ENCODE measurements around the gene HAAO. TPM values are rescaled to one million over a fixed set of nuclear protein-coding genes. Genes with fewer than 3 reads are reported as not detected.

Gene HAAO
- total RNA-seq, 2 experiments from 2014 or later = 0.56 TPM; not detected in 1

DNA sequence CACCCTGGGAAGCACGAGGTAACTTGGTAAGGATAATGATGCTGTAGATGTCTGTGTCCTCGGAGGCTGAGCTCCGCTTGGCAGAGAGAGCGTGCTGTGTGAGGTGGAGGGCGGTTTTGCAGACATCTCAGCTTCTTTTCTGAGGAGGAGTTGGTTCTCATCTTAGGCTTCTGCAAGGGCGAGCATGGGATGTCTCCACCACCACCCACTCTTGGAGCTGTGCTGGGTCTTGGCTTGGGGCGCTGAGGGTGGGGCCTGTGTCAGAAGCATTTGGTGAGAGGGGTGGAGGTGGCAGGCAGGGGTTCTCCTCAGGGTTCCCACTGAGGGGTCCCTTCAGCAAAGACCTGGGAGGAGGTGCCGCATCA lies 37.6 kb downstream of the HAAO start:
- no peaks in the 10 kb centered on the region for H3K27me3 Mint-ChIP-seq
- H3K27ac Mint-ChIP-seq = no peak overlapping the region
- H3K9me3 Mint-ChIP-seq (ENCODE audit: low read depth) = no peaks in the 10 kb centered on the region
- DNase-seq = no peak
- no peaks in the 10 kb centered on the region for H3K4me1 Mint-ChIP-seq
- no peak overlapping the region for H3K4me3 Mint-ChIP-seq
- no peaks in the 10 kb centered on the region for H3K36me3 Mint-ChIP-seq
- CTCF ChIA-PET = no interaction called here
- no peak for ATAC-seq

DNA sequence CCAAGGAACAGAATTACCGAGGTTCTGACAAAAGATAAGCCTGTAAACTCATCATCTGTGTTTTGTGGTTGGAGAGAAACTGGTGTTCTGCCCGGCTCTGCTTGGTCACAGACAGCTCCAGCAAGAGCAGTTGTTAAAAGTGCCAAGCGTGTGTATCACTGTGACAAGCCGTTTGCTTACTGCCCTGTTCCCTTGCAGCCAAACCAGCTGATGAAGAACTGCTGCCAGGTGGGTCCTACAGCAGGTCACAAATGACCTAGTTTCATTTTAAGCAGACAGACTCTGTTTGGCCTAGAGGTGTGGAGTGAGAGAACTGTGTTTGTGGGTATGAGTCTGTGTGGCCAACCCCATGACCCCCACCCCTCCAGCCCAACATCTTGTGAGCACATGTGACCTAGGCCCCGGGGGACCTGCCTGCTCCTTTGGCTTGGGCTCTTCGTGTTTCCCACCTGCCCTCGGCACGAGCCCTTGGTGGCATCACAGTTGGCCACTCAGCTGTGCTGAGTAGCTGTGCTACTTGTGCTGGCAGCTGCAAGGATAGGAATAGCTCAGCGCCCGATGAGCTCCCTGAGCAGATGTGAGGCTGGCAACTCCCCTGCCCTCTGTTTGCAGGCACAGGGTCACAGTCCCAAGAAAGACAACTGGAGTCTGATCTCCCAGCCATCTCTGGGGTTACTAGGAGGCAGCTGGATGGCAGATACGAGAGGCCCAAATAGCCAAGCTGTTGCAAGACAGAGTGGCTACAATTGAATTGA lies 38.2 kb downstream of the HAAO start:
- Mint-ChIP-seq H3K4me3 (no peak overlapping the region), H3K4me1 (no peaks in the 10 kb centered on the region), H3K36me3 (no peaks in the 10 kb centered on the region), H3K27me3 (no peaks in the 10 kb centered on the region), H3K27ac (no peak overlapping the region), H3K9me3 (ENCODE audit: low read depth) (no peaks in the 10 kb centered on the region)
- ATAC-seq (no peak), DNase-seq (no peak)
- CTCF ChIA-PET = no interaction called here

DNA sequence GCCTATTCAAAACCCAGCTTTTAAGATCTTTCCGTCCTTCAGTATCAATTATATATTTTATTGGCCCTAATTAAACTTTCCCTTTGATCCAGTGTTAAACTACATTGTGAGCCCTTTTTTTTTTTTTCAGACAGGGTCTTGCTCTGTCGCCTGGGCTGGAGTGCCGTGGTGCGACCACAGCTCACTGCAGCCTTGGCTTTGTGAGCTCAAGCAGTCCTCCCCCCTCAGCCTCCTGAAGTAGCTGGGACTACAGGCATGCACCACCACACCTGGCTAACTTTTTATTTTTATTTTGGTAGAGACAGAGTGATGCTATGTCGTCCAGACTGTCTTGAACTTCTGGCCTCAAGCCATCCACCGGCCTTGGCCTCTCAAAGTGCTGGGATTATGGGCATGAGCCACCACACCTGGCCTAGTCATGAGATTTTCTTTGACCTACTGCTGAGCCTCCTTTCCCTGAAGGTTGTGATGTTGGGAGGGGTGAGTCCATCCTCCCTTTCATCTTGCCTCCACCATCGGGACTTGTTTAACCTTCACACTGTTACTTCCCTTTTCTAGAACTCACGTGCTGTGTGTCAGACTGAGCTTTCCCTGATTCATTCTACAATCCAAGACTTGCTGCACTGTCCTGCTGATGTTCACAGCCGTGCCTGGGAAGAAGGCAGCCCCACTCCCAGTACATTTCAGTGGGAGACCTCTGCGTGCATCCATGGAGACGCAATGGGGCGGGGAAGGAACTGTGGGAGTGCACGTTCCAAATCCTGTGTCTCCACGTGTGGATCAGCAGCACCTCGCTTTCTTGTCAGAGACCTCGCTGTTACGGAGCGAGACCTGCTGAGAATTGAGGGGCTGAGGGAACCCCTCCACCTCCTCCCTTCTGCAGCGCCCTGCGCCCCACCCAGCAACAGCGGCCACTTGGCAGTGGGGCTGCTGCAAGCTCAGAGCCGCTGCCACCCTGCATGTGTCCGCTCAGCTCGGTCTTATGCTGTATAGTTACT lies 39.3 kb downstream of the HAAO start:
- H3K27ac Mint-ChIP-seq = no peak overlapping the region
- H3K27me3 Mint-ChIP-seq = no peaks in the 10 kb centered on the region
- CTCF ChIA-PET = no interaction called here
- H3K4me3 Mint-ChIP-seq = no peak overlapping the region
- H3K9me3 Mint-ChIP-seq (ENCODE audit: low read depth) = no peaks in the 10 kb centered on the region
- H3K4me1 Mint-ChIP-seq = no peaks in the 10 kb centered on the region
- no peak for DNase-seq
- H3K36me3 Mint-ChIP-seq = no peaks in the 10 kb centered on the region
- no peak for ATAC-seq

DNA sequence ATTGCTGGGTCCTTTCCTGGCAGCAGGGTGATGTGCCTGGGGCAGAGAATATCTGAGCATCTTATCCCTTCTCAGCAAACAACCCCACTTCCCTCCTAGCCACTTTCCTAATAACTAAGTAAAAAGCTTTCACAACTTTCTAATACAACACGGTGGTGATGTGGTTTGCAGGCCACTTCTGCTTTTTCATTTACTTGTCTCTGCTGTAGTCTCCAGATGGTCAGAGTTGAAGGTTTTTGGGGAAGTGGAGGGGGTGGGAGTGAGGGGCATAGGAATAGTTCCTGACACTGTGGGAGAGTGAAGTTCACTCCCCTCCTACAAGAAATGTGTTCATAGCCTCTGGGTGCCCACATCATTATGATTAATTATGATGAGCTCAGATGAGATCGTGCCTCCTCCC lies 40.1 kb downstream of the HAAO start:
- CTCF ChIA-PET = no interaction called here

DNA sequence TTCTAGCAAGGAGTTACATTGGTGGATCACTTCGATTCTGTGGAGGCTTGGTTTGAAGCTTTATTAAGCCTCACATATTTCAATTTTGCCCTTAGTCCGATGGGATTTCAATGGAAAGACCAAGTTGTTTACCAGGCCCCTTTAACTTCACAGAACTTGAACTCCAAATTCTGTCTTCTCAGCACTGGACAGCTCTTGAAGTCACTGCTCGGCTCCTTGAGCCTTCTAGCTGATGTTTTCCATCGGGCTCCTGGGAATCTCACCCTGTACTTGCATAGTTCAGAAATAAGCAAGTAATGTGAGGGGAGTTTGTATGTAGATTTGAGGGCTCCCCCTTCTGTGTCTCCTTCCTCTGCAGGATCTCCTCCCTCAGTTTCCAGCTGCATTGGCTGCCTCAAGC lies 43.5 kb downstream of the HAAO start:
- Mint-ChIP-seq H3K4me3 (no peak overlapping the region), H3K9me3 (ENCODE audit: low read depth) (no peaks in the 10 kb centered on the region), H3K4me1 (no peaks in the 10 kb centered on the region), H3K36me3 (no peaks in the 10 kb centered on the region), H3K27ac (no peak overlapping the region), H3K27me3 (no peaks in the 10 kb centered on the region)
- no peak for ATAC-seq
- no peak for DNase-seq
- CTCF ChIA-PET = interaction anchor here (0.8 kb wide), 1 partner anchor 55 kb away, joined by 3 read pairs; no protein-coding TSS in a partner anchor

More for the DNA sequence above, 40.1 kb downstream of the HAAO start:
- Mint-ChIP-seq H3K4me1 (no peaks in the 10 kb centered on the region), H3K9me3 (ENCODE audit: low read depth) (no peaks in the 10 kb centered on the region), H3K27ac (no peak overlapping the region), H3K36me3 (no peaks in the 10 kb centered on the region), H3K27me3 (no peaks in the 10 kb centered on the region), H3K4me3 (no peak overlapping the region)
- DNase-seq (no peak), ATAC-seq (no peak)

DNA sequence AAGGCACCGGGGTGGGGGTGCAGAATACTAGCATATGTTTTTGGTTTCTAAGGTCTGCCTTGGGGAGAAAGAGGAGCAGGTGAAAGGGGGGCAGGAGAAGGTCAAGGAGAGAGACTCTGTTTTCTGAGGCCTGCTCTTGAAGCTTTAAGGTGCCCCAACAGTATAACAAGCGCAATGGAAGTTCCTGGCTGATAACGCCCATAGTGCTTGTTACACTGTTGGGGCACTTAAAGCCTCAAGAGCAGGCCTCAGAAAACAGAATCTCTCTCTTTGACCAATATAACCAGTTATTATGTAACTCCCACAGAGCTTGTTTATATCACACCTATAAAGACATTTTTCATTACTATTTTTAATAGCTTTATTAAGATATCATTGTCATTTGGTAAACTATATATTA lies 45.0 kb downstream of the HAAO start:
- Mint-ChIP-seq H3K27me3 (no peaks in the 10 kb centered on the region), H3K36me3 (peaks cover 11% of the 10 kb centered on the region), H3K4me3 (no peak overlapping the region), H3K4me1 (no peaks in the 10 kb centered on the region), H3K27ac (no peak overlapping the region), H3K9me3 (ENCODE audit: low read depth) (peaks cover 4% of the 10 kb centered on the region)
- ATAC-seq (no peak), DNase-seq (no peak)
- CTCF ChIA-PET = no interaction called here

DNA sequence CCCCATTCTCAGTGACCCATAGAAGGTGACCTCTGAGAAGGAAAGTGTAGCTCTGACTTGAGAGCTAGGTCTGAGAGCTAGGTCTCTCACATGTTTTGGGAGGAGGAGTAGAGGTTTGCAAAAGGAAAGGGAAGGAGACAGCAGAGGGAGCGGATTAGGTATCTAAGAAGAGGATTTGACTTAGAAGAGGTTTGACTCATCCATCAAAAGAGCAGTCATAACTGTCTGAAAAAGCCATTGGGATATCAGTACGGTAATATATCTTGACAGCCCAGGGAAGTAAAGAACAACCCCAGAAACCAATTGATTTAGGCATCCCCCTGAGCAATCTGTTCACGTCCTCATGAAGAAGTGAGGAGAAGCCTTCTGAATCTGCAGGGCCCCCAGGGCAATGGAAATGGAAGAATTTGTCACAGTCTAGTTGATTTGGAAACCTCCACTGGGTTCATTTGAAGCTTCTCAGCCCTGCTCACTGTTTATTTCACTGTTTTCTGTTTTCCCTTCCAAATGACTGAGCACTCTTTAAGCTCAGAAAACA lies 47.8 kb downstream of the HAAO start:
- H3K9me3 Mint-ChIP-seq (ENCODE audit: low read depth) = peaks cover 4% of the 10 kb centered on the region
- CTCF ChIA-PET = no interaction called here

DNA sequence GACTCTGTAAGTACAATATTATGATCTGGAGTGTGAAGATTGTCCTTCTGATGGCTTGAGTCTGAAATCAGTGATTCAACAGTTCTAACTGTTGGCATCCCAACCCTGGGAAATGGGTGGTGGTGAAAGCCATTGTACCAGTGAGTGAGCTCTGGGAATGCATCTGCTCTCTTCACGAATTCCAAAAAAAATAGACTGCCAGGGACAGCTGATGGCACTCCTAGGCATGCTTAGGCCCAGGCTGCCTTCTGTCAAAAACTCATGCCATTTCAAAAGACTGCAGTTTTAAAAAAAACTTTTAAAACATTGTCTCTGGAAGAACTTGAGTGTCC lies 48.8 kb downstream of the HAAO start:
- peaks cover 22% of the 10 kb centered on the region for H3K36me3 Mint-ChIP-seq
- peaks cover 2% of the 10 kb centered on the region for H3K4me1 Mint-ChIP-seq
- ATAC-seq (no peak), DNase-seq (no peak)
- H3K27ac Mint-ChIP-seq = no peak overlapping the region
- no peaks in the 10 kb centered on the region for H3K27me3 Mint-ChIP-seq
- CTCF ChIA-PET = no interaction called here
- H3K9me3 Mint-ChIP-seq (ENCODE audit: low read depth) = peaks cover 4% of the 10 kb centered on the region
- no peak overlapping the region for H3K4me3 Mint-ChIP-seq

More for the DNA sequence above, 47.8 kb downstream of the HAAO start:
- H3K27ac Mint-ChIP-seq = no peak overlapping the region
- H3K36me3 Mint-ChIP-seq = peaks cover 17% of the 10 kb centered on the region
- no peaks in the 10 kb centered on the region for H3K27me3 Mint-ChIP-seq
- H3K4me1 Mint-ChIP-seq = peaks cover 2% of the 10 kb centered on the region
- DNase-seq (no peak), ATAC-seq (no peak)
- H3K4me3 Mint-ChIP-seq = no peak overlapping the region

DNA sequence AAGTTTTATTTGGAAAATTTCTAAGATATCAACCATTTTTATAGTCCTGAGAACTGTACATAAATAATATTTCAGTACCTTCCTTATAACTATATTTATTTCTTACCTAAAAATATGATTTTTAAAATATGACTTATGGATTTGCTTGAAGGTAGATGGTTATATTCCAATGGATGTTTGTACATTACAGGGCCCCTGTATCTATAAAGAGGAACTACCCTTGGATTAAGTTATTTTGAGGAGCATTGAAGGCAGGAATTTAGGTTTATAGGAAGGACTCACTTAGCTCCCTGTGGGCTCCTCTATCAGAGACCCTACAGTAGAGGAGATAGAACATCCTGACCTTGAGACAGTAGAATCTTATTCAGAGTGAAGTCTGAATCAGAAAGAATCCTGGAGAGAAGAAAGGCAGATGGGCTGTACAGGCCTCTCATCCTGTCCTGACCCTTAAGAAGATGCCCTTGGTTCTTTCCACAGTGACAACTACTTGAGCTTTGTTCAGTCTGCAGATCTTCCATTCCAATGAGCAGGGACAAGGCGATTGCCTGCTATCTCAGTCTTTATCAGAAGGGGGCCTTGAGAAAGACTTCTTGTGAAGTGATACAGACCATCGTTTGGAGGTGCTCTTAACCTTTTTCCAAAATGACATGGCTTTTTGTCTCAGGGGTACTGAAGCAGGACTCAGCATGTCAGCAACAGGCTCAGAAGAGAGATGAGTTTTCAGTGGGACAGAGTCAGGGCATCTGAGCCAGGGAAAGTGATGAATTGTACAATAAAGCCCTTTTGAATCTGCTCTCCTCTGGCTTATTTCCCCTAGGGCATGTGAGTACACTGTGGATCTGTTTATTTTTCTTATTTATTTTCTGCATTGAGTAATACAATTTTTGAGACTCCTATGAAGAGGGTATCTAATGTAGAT lies 49.4 kb downstream of the HAAO start:
- ATAC-seq (no peak), DNase-seq (no peak)
- H3K27ac Mint-ChIP-seq = no peak overlapping the region
- no peak overlapping the region for H3K4me3 Mint-ChIP-seq
- peaks cover 2% of the 10 kb centered on the region for H3K4me1 Mint-ChIP-seq
- peaks cover 25% of the 10 kb centered on the region for H3K36me3 Mint-ChIP-seq
- CTCF ChIA-PET = interaction anchor here (1.6 kb wide), 1 partner anchor 58 kb away, joined by 3 read pairs; no protein-coding TSS in a partner anchor
- H3K27me3 Mint-ChIP-seq = no peaks in the 10 kb centered on the region
- peaks cover 6% of the 10 kb centered on the region for H3K9me3 Mint-ChIP-seq (ENCODE audit: low read depth)

DNA sequence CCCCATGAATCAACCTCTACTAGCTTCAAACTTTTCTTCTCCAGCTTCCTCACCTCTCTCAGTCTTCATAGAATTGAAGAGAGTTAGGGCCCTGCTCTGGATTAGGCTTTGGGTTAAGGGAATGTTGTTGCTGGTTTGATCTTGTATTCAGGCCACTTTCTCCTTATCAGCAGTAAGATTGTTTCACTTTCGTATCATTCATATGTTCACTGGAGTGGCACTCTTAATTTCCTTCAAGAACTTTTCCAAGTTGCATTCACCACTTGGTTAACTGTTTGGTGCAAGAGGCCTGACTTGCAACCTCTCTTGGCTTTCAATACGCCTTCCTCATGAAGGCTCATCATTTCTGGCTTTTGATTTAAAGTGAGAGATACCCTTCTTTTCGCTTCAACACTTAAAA lies 51.2 kb downstream of the HAAO start:
- no peaks in the 10 kb centered on the region for H3K27me3 Mint-ChIP-seq
- H3K4me3 Mint-ChIP-seq = no peak overlapping the region
- H3K27ac Mint-ChIP-seq = no peak overlapping the region
- H3K36me3 Mint-ChIP-seq = peaks cover 40% of the 10 kb centered on the region
- peaks cover 8% of the 10 kb centered on the region for H3K9me3 Mint-ChIP-seq (ENCODE audit: low read depth)
- CTCF ChIA-PET = interaction anchor here (0.5 kb wide), 1 partner anchor 825 kb away, joined by 3 read pairs; no protein-coding TSS in a partner anchor
- DNase-seq (no peak), ATAC-seq (no peak)
- peaks cover 2% of the 10 kb centered on the region for H3K4me1 Mint-ChIP-seq

DNA sequence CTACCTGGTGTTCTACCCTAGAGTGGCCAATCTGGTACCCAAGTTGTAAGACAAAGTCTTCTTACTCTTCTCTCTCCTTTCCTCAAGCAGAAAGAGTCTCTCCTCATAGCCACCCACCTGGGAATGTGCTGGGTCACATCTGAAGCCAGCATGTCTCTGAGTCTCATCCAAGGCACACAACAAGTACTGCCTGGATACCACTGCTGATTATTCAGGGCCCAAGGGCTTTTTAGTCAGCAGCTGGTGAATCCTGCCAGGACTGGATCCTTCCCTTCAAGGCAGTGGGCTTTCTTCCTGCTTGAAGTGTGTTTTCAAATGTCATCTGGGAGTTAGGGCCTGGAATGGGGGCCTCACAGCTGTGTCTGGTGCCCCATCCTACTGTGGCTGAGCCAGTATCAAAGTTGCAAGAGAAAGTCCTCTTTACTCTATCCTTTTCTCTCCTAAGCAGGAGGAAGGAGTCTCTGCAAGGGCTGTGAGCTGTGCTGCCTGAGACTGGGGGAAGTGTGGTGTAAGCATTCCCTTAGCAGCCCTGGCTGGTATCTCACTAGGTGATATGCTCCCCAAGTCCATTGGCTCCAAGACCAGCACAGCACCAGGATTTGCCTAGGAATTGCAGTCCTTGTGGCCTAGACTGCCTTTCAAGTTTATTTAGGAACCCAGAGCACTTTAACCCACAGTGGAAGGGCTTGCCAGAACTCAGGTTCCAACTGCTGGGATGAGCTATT lies 55.6 kb downstream of the HAAO start:
- no peak for DNase-seq
- no peaks in the 10 kb centered on the region for H3K27me3 Mint-ChIP-seq
- H3K9me3 Mint-ChIP-seq (ENCODE audit: low read depth) = peaks cover 17% of the 10 kb centered on the region
- H3K4me3 Mint-ChIP-seq = no peak overlapping the region
- H3K36me3 Mint-ChIP-seq = peaks cover 57% of the 10 kb centered on the region
- no peak for ATAC-seq
- CTCF ChIA-PET = interaction anchor here (1.2 kb wide), 1 partner anchor 21 kb away, joined by 3 read pairs; no protein-coding TSS in a partner anchor
- H3K27ac Mint-ChIP-seq = no peak overlapping the region
- peaks cover 2% of the 10 kb centered on the region for H3K4me1 Mint-ChIP-seq

DNA sequence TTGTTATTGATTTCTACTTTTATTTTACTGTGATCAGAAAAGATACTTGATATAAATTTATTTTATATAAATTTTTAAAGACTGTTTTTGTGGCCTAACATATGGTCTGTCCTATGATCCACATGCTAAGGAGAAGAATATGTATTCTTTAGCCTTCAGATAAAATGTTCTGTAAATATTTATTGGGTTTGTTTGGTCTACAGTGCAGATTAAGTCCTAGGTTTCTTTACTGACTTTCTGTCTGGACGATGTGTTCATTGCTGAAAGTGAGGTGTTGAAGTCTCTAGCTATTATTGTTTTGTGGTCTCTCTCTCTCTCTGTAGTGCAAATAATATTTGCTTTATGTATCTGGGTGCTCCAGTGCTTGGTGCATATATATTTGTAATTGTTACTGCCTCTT lies 58.5 kb downstream of the HAAO start:
- no peak overlapping the region for H3K27ac Mint-ChIP-seq
- CTCF ChIA-PET = interaction anchor here (0.7 kb wide), 1 partner anchor 224 kb away, joined by 3 read pairs; no protein-coding TSS in a partner anchor
- no peak for ATAC-seq
- H3K36me3 Mint-ChIP-seq = peaks cover 62% of the 10 kb centered on the region
- DNase-seq = no peak
- H3K4me3 Mint-ChIP-seq = no peak overlapping the region
- H3K9me3 Mint-ChIP-seq (ENCODE audit: low read depth) = peaks cover 17% of the 10 kb centered on the region
- H3K27me3 Mint-ChIP-seq = no peaks in the 10 kb centered on the region
- H3K4me1 Mint-ChIP-seq = no peaks in the 10 kb centered on the region
